Astrocyte of the cerebellum (primary cell): ENCODE measurements around the gene AFF4.

ENCODE experiments used
- DNase-seq: peaks from one replicate; pipeline ENCODE4 v3.0.0-alpha.2; 2011; ENCODE audit warnings: low read depth
- H3K4me3 ChIP-seq: 2 replicates; pipeline ENCODE4 v1.5.1; 2011; ENCODE audit warnings: mild to moderate bottlenecking, low read depth, low read length, moderate library complexity
- in situ Hi-C: cut with HindIII; loops from 2 replicates; pipeline ENCODE4 v1.10.0; 2017; ENCODE audit warnings: low sequenced_read_pairs
- TF ChIP-seq, protein P1 (sequence below): IDR thresholded peaks from 2 replicates; pipeline ENCODE4 v1.5.1; 2012; ENCODE audit warnings: low read length, low read depth, moderate library complexity, mild to moderate bottlenecking; ENCODE audit errors: missing control alignments

Gene AFF4

DNA sequence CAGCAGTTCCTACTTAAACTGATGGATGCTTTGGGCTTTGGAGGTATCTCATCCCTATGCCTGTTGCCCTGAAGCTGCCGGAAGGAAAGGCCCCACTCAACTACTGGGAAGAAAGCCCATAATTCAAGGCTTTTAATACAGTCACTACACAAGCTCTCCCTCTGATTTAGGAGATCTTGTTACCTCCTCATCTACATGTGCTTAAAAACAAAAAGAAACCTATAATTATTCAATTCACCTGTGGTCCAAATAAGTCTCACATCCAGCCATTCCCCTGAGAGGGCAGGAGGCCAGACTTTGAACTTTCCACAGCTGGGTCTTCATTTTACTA is 90.7 kb downstream of the AFF4 start:
- no peak for DNase-seq
- in situ Hi-C loops: no loop called here
- H3K4me3 ChIP-seq: no peak overlapping the region
- TF ChIP-seq, protein P1, sequence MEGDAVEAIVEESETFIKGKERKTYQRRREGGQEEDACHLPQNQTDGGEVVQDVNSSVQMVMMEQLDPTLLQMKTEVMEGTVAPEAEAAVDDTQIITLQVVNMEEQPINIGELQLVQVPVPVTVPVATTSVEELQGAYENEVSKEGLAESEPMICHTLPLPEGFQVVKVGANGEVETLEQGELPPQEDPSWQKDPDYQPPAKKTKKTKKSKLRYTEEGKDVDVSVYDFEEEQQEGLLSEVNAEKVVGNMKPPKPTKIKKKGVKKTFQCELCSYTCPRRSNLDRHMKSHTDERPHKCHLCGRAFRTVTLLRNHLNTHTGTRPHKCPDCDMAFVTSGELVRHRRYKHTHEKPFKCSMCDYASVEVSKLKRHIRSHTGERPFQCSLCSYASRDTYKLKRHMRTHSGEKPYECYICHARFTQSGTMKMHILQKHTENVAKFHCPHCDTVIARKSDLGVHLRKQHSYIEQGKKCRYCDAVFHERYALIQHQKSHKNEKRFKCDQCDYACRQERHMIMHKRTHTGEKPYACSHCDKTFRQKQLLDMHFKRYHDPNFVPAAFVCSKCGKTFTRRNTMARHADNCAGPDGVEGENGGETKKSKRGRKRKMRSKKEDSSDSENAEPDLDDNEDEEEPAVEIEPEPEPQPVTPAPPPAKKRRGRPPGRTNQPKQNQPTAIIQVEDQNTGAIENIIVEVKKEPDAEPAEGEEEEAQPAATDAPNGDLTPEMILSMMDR: no peak

DNA sequence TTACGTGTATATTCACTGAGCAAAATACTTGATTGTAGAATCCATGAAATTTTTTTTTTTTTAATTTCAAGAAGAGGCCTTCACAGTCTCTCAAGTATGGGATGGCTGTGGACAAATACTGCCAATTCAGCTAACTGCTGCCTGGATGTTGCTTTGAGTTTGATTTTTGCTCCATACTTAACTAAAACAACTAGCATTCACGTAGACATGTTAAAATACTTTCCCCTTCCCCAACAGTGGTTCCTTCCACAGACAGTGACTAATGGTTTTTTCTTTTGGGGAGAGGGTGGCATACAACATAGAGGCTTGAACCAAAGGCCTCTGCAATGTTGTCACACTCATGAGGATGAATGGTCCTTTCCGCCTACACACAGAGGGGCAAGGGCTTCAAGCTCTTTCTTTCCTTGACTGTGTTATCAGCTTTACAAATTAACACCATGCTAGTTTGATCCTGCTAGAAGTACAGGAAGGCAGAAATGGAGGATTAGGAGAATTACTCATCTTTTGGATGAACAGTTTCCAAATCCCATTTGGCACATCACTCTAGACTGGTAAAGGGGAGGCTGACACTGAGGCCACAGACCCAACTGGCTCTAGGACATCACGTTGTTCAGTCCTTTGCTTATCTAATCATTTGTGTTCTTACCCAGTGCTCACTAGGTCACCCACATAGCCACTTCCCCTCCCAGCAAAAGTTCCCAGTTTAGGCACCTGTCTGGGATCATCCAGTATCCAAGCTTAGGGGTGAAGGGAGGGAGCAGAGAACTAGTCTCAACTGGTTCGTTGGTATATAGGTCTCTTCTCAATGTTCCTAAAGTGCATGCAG is 91.8 kb downstream of the AFF4 start:
- H3K4me3 ChIP-seq: no peak overlapping the region
- DNase-seq: no peak
- TF ChIP-seq, protein P1: no peak
- in situ Hi-C loops: no loop called here

DNA sequence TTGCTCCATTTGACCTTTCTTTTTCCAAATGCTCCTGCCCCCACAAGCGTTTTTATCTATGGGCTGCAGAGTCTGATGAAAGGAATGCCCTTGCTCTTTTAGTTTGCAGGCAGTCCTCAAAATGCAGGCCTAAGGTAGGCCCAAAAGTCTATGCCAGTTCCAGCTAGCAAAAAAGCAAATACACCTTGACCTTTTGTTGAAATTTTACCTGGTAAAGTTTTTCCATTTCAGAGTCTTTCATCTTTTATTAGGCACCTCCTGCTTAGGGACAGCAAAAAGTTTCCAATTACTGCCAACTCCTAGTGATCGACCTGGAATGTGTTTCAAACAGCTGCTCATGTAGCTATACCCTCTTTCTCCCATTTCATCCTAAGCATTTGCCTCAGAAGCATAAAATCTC is 92.6 kb downstream of the AFF4 start:
- in situ Hi-C loops: no loop called here
- no peak overlapping the region for H3K4me3 ChIP-seq
- TF ChIP-seq, protein P1: no peak
- DNase-seq: no peak

DNA sequence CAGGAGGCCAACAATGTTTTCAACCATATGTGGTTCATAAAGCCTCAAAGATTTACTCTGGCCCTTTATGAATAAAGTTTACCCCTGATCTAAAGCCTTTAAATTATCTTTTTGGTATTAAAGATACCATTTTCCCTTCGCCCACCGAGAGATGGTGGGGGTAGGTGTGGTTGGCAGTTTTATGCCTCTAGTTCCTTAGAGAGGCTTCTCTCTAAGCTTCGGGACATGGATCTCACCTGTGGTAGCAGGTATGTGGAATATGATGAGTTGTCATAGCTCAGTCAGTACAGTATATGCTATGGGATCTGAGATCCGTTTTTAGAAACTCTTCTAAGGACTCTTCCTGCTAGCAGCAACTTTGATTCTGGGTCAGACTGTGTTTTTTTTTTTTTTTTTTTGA is 94.7 kb downstream of the AFF4 start:
- DNase-seq: no peak
- no peak overlapping the region for H3K4me3 ChIP-seq
- TF ChIP-seq, protein P1: no peak
- in situ Hi-C loops: no loop called here

DNA sequence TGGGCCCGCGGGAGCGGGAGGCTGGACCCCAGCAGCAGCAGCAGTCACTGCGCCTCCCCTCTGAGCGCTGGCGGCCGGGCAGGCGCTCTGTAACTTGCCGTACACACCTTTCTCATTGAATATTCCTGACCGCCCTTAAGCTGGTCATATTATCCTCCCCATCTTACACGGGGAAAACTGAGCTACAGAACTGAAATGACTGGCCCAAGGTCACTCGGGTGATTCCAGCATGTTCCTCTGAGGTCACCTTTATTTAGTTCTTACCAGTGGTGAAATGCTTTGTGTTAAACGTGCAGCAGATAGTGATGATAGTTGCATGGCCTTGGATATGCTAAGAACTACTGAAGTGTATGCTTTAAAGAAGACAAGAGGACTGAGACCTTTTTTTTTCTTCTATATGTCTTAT is 96.4 kb downstream of the AFF4 start:
- no peak for DNase-seq
- H3K4me3 ChIP-seq: peak overlapping the region; percentile 92
- TF ChIP-seq, protein P1: no peak
- in situ Hi-C loops: no loop called here

DNA sequence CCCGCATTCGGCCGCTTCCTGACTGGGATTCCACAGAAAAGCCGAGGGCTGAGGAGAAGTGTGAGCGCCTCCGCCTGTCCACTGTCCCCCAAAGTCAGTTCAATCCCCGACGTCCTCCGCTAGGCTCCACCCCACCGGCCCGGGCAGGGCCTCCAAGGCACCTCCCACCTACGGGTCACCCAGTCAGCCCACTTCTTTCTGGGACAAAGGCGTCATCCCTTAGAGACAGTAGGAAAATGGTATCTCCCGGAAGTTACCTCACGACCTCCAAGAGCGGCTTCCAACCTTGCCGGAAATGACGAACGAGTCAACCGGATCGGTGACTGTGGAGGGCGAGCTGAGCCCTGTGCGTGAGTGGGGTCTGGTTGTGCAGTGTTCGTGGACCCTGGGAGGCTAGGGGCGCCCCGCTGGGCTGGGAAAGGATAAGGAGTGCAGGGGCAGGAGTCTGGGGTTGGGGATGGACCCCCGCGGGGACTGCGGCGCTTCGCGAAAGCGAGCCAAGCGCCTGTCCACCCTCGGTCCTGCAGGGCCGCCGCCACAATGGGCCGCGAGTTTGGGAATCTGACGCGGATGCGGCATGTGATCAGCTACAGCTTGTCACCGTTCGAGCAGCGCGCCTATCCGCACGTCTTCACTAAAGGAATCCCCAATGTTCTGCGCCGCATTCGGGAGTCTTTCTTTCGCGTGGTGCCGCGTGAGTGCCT is 96.9 kb downstream of the AFF4 start, which contains the start of the genes GDF9 and UQCRQ:
GDF9 (minus strand) TSS at position 128 of the 704 bp plus-strand sequence. CDS start 1,936 bp downstream, outside the sequence.
UQCRQ (plus strand) TSS at position 301 of the 704 bp plus-strand sequence; CDS start at position 541, 240 bp downstream.
- in situ Hi-C loops: no loop called here
- peak within 1 kb of the TSS; percentile 92 for H3K4me3 ChIP-seq
- DNase-seq: peak; percentile 99
- TF ChIP-seq, protein P1: peak; percentile 39
